Measurements from ENCODE around the gene LSAMP. TPM values are rescaled to one million over a fixed set of nuclear protein-coding genes. Genes with fewer than 3 reads are reported as not detected.
"Not testable (repeated sequence)": the region's sequence is repeated elsewhere in the genome, so short reads cannot be mapped to it uniquely, and the experiment has no call there.

LSAMP gene
- total and polyA plus RNA-seq, 4 experiments from 2014 or later, result not detected

DNA sequence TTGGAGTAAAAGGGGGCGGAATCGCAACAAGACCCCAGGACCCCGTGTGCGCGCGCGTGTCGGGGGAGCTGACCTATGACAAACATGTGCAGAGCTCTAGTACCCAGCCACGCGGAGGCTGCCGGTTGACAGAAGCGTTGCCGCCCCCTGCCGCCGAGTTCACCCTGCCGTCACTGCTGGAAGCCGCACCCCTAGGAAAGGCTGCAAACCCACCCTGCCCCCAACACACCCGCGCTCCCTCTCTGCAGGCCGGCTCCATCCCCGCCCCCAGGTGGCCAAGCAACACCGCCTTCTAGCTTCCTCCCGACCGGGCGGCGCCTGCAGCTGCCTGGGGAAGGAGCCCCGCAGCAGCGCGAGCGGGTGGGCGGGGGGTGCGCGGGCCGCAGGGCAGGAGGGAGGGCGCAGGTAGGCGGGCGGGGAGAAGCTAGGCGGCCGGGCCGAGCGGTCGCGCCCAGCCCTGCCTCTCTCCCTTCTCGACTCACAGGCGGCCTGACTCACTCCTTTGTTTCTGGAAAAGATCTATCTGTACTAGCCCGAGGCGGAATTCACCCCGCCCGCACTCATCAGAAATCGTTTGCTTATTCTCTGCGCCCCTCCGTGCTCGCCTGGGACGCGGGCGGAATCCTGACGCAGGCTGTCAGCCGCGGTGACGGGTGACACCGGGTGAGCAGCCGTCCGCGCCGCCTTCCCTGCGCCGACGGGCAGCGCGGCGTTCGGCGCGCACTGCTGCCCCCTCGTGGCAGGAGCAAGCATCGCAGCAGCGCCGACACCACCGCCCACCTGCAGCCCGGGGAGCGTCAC lies 661.1 kb downstream of the LSAMP start:
- Mint-ChIP-seq H3K4me1 (peaks cover 10 to 19% (median 10%) of the 10 kb centered on the region in 4 donors), H3K27ac (peak overlapping the region; percentile 76 to 99 (median 98)), H3K4me3 (peak overlapping the region; percentile 78 to 96 (median 93)), H3K27me3 (no peaks in the 10 kb centered on the region), H3K36me3 (no peaks in the 10 kb centered on the region), H3K9me3 (no peaks in the 10 kb centered on the region)
- POLR2A ChIA-PET (ENCODE audit: partially characterized antibody), result interaction anchor here (1.0 to 2.3 kb wide), 9 partner anchors 8 to 1728 kb away, joined by 3 to 14 read pairs (median 5); partner anchors contain the start of gene ZBTB20
- H3K9me3 ChIP-seq (ENCODE audit: control insufficient read depth in 1 of 2, low read length in 2 of 2), result no peaks in the 10 kb centered on the region
- CTCF ChIA-PET (ENCODE audit: partially characterized antibody), result interaction anchor here (0.6 to 2.3 kb wide), 27 partner anchors 8 to 744 kb away, joined by 3 to 17 read pairs (median 8); no protein-coding TSS in a partner anchor
- no peaks in the 10 kb centered on the region for H3K27me3 ChIP-seq (ENCODE audit: insufficient read depth, low read length)
- H3K27ac ChIP-seq (ENCODE audit: low read depth, low read length), result peak overlapping the region; percentile 90
- peak overlapping the region in 1 of 2 donors; percentile 81 for H3K4me3 ChIP-seq (ENCODE audit: low read length in 2 of 2)
- peak; percentile 91 to 96 (median 93) for DNase-seq
- H3K36me3 ChIP-seq (ENCODE audit: insufficient read depth, low read length), result no peaks in the 10 kb centered on the region
- intact Hi-C loops (cut with micrococcal nuclease), result loop anchor here (1.0 to 10.0 kb wide), 11 partner anchors 31 to 1729 kb away; partner anchors contain the start of genes CCDC191, QTRT2, TIGIT and ZBTB20
- H3K4me1 ChIP-seq (ENCODE audit: insufficient read depth, low read length), result peaks cover 13% of the 10 kb centered on the region

DNA sequence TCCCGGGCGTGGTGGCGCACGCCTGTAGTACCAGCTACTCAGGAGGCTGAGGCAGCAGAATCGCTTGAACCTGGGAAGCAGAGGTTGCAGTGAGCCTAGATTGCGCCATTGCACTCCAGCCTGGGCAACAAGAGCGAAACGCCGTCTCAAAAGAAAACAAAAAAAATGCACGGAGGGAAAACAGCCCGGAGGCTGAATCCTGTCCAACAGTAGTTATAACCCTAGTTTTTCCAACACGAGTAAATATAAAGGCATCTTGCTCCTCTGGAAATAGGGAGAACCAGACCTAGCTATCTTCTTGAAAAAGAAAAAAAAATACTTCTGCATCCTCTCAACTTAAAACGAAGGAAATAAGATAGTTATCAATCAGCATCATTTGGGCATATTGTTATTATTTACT lies 661.9 kb downstream of the LSAMP start:
- not testable (repeated sequence) for H3K36me3 ChIP-seq (ENCODE audit: insufficient read depth, low read length); H3K27me3 Mint-ChIP-seq; DNase-seq; H3K9me3 ChIP-seq (ENCODE audit: control insufficient read depth in 1 of 2, low read length in 2 of 2); H3K27ac ChIP-seq (ENCODE audit: low read depth, low read length); H3K36me3 Mint-ChIP-seq; H3K9me3 Mint-ChIP-seq; H3K27me3 ChIP-seq (ENCODE audit: insufficient read depth, low read length)
- peak overlapping the region in 6 of 7 donors; percentile 76 to 99 (median 98) for H3K27ac Mint-ChIP-seq
- CTCF ChIA-PET (ENCODE audit: partially characterized antibody), result interaction anchor here (1.0 to 2.3 kb wide), 21 partner anchors 8 to 744 kb away, joined by 3 to 17 read pairs (median 9); no protein-coding TSS in a partner anchor
- peak overlapping the region in 1 of 2 donors; percentile 81 for H3K4me3 ChIP-seq (ENCODE audit: low read length in 2 of 2)
- H3K4me3 Mint-ChIP-seq, result peak overlapping the region in 7 of 8 donors; percentile 78 to 96 (median 93)
- peaks cover 13% of the 10 kb centered on the region for H3K4me1 ChIP-seq (ENCODE audit: insufficient read depth, low read length)
- intact Hi-C loops (cut with micrococcal nuclease), result loop anchor here (5.0 to 10.0 kb wide), 4 partner anchors 1401 to 1729 kb away; partner anchors contain the start of genes CCDC191, QTRT2 and TIGIT
- H3K4me1 Mint-ChIP-seq, result peaks cover 10 to 15% (median 10%) of the 10 kb centered on the region in 4 donors
- POLR2A ChIA-PET (ENCODE audit: partially characterized antibody), result interaction anchor here (1.0 to 2.3 kb wide), 9 partner anchors 9 to 1728 kb away, joined by 3 to 14 read pairs (median 5); partner anchors contain the start of gene ZBTB20

DNA sequence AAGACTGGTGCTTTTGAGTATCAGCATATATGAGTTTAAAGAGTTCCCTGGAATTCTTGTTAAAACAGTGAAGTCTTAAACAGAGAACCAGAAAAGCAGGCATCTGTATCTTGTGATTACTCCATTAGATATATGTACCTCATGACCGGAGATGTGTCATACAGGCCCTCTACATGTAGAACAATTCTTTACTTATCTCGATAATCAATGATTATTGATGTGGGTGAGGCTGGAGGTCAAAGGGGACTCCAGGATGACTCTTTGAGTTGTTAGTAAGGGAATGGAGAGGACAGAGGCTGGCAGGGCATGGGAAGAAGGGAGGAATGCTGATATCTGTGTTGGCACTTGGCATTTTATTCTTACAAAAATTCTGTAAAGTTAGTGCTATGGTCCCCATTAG lies 666.3 kb downstream of the LSAMP start:
- H3K36me3 ChIP-seq (ENCODE audit: insufficient read depth, low read length), result no peaks in the 10 kb centered on the region
- ChIA-PET CTCF (ENCODE audit: partially characterized antibody) (no interaction called here), POLR2A (ENCODE audit: partially characterized antibody) (no interaction called here)
- Mint-ChIP-seq H3K27me3 (peaks cover 3 to 4% of the 10 kb centered on the region in 2 donors), H3K27ac (peak overlapping the region in 1 of 7 donors; percentile 52), H3K9me3 (no peaks in the 10 kb centered on the region), H3K36me3 (no peaks in the 10 kb centered on the region), H3K4me3 (no peak overlapping the region), H3K4me1 (peaks cover 0 to 4% (median 2%) of the 10 kb centered on the region in 4 donors)
- DNase-seq, result no peak
- H3K27ac ChIP-seq (ENCODE audit: low read depth, low read length), result no peak overlapping the region
- no peaks in the 10 kb centered on the region for H3K9me3 ChIP-seq (ENCODE audit: control insufficient read depth in 1 of 2, low read length in 2 of 2)
- H3K4me1 ChIP-seq (ENCODE audit: insufficient read depth, low read length), result peaks cover 4% of the 10 kb centered on the region
- H3K4me3 ChIP-seq (ENCODE audit: low read length in 2 of 2), result no peak overlapping the region
- no peaks in the 10 kb centered on the region for H3K27me3 ChIP-seq (ENCODE audit: insufficient read depth, low read length)
- intact Hi-C loops (cut with micrococcal nuclease), result no loop called here

DNA sequence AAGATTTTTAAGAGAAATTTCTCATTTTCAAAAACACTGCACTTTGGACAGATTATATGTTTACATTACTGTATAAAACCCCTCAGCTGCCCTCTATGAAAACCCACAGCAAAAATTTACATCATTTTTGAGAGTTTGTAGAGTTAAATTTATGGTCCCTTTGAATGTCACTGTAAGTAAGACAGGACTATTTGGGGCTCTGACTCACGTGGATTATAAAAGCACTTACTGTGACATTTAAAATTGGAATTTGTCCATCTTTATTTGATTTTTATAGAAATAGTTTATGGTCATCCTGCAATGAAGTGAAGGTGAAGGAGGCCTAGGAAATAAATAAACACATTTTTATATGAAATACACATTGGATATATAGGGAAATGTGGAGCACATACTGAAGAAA lies 672.3 kb downstream of the LSAMP start:
- Mint-ChIP-seq H3K36me3 (no peaks in the 10 kb centered on the region), H3K27ac (no peak overlapping the region), H3K4me1 (no peaks in the 10 kb centered on the region), H3K27me3 (peaks cover 3 to 4% of the 10 kb centered on the region in 2 donors), H3K9me3 (no peaks in the 10 kb centered on the region), H3K4me3 (no peak overlapping the region)
- Histone ChIP-seq H3K36me3 (ENCODE audit: insufficient read depth, low read length) (no peaks in the 10 kb centered on the region), H3K9me3 (ENCODE audit: control insufficient read depth in 1 of 2, low read length in 2 of 2) (no peaks in the 10 kb centered on the region), H3K27ac (ENCODE audit: low read depth, low read length) (no peak overlapping the region), H3K4me1 (ENCODE audit: insufficient read depth, low read length) (no peaks in the 10 kb centered on the region), H3K27me3 (ENCODE audit: insufficient read depth, low read length) (no peaks in the 10 kb centered on the region), H3K4me3 (ENCODE audit: low read length in 2 of 2) (no peak overlapping the region)
- intact Hi-C loops (cut with micrococcal nuclease), result no loop called here
- DNase-seq, result no peak
- ChIA-PET CTCF (ENCODE audit: partially characterized antibody) (no interaction called here), POLR2A (ENCODE audit: partially characterized antibody) (interaction anchor here (1.2 kb wide), 1 partner anchor 11 kb away, joined by 6 read pairs; no protein-coding TSS in a partner anchor)

DNA sequence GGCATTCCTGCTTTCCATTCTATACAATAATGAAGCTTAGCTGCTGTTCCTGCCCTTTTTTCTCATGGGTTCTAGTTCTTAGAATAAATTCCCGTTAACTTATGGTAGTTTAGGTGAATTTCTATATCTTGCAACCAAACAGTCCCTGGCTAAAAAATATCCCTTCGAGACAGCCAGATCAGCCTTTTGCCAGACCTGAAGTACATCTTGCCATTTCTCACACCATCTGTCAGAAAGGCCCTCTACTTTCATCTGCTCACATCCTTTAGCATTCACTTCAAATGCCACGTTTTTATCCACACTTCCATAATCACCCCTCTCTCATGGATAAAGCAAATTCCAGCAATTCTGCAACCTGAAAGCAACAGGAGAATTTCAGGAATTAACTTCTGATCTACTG lies 676.6 kb downstream of the LSAMP start:
- Mint-ChIP-seq H3K4me1 (no peaks in the 10 kb centered on the region), H3K9me3 (no peaks in the 10 kb centered on the region), H3K36me3 (no peaks in the 10 kb centered on the region), H3K27ac (no peak overlapping the region), H3K27me3 (no peaks in the 10 kb centered on the region), H3K4me3 (no peak overlapping the region)
- Histone ChIP-seq H3K4me3 (ENCODE audit: low read length in 2 of 2) (no peak overlapping the region), H3K27ac (ENCODE audit: low read depth, low read length) (no peak overlapping the region), H3K36me3 (ENCODE audit: insufficient read depth, low read length) (no peaks in the 10 kb centered on the region), H3K9me3 (ENCODE audit: control insufficient read depth in 1 of 2, low read length in 2 of 2) (no peaks in the 10 kb centered on the region), H3K27me3 (ENCODE audit: insufficient read depth, low read length) (no peaks in the 10 kb centered on the region), H3K4me1 (ENCODE audit: insufficient read depth, low read length) (no peaks in the 10 kb centered on the region)
- ChIA-PET CTCF (ENCODE audit: partially characterized antibody) (interaction anchor here (2.6 kb wide), 1 partner anchor 15 kb away, joined by 8 read pairs; no protein-coding TSS in a partner anchor), POLR2A (ENCODE audit: partially characterized antibody) (no interaction called here)
- DNase-seq, result no peak
- intact Hi-C loops (cut with micrococcal nuclease), result no loop called here

DNA sequence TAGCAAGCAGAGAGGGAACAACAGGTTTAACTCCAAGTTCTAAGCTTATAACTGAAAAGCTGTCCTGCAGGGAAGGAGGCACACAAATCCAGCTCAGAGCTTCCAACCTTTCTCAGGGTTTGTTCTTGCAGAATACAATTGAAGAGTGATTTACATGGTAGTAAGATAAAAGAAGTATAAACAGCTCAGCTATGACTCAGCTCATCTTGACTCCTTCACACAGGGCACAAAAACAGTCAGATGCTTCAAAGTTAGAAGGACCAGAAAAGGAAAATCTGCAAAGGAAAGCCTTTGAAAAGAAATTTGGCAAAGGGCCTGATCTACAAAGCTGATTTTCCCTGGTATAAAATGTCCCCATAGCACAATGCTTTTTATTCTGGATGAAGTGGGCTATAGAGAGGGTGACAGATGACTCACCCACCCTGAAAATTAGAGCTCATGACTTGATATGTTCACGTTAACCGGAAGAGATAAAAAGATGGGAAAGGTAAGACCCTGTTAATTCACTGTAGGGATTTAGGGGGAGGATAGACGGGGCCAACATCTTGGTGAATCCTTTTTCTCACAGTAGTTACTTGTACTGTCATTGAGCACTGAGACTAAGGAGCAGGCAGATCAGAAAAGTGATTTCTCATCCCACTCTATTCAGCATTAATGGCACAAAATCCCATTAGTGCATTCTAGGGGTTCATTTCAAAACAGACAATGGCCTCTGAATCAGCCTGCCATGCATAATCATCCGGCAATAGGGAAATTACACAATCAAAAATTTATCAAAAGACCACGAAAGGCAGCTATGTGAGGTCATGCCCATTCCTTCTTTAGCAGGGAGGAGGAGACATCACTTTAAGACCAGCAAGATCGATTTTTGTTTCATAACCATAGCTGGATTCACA lies 678.5 kb downstream of the LSAMP start:
- H3K4me1 ChIP-seq (ENCODE audit: insufficient read depth, low read length), result no peaks in the 10 kb centered on the region
- no peaks in the 10 kb centered on the region for H3K27me3 Mint-ChIP-seq
- no peak overlapping the region for H3K27ac Mint-ChIP-seq
- DNase-seq, result no peak
- H3K36me3 ChIP-seq (ENCODE audit: insufficient read depth, low read length), result no peaks in the 10 kb centered on the region
- POLR2A ChIA-PET (ENCODE audit: partially characterized antibody), result no interaction called here
- intact Hi-C loops (cut with micrococcal nuclease), result no loop called here
- H3K9me3 ChIP-seq (ENCODE audit: control insufficient read depth in 1 of 2, low read length in 2 of 2), result no peaks in the 10 kb centered on the region
- H3K4me1 Mint-ChIP-seq, result no peaks in the 10 kb centered on the region
- H3K36me3 Mint-ChIP-seq, result no peaks in the 10 kb centered on the region
- H3K4me3 ChIP-seq (ENCODE audit: low read length in 2 of 2), result no peak overlapping the region
- H3K27ac ChIP-seq (ENCODE audit: low read depth, low read length), result no peak overlapping the region
- H3K27me3 ChIP-seq (ENCODE audit: insufficient read depth, low read length), result no peaks in the 10 kb centered on the region
- no peaks in the 10 kb centered on the region for H3K9me3 Mint-ChIP-seq
- H3K4me3 Mint-ChIP-seq, result no peak overlapping the region
- CTCF ChIA-PET (ENCODE audit: partially characterized antibody), result interaction anchor here (1.0 to 2.6 kb wide), 2 partner anchors 9 to 17 kb away, joined by 3 to 8 read pairs; no protein-coding TSS in a partner anchor

DNA sequence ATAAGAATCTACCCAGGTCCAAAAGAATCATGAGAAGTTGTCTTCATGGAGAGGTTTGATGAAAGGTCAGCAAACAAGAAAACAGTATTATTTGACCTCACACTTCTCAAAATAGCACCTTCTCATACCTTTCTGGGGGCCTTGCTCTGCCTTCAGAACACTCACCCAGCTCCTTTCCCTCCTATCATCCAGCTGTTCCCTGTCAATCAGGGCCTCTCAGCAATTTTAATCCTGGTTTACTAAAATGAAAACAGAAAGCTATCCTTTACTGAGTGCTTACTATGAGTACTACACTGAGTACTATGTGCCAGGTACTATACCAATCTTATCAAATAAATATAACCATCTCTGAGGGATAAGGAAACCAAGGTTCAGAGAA lies 683.4 kb downstream of the LSAMP start:
- CTCF ChIA-PET (ENCODE audit: partially characterized antibody), result no interaction called here
- Mint-ChIP-seq H3K4me3 (no peak overlapping the region), H3K27me3 (peaks cover 0 to 1% of the 10 kb centered on the region in 2 donors), H3K36me3 (no peaks in the 10 kb centered on the region), H3K27ac (no peak overlapping the region), H3K9me3 (no peaks in the 10 kb centered on the region), H3K4me1 (no peaks in the 10 kb centered on the region)
- Histone ChIP-seq H3K27ac (ENCODE audit: low read depth, low read length) (no peak overlapping the region), H3K4me1 (ENCODE audit: insufficient read depth, low read length) (no peaks in the 10 kb centered on the region), H3K4me3 (ENCODE audit: low read length in 2 of 2) (no peak overlapping the region), H3K36me3 (ENCODE audit: insufficient read depth, low read length) (no peaks in the 10 kb centered on the region), H3K27me3 (ENCODE audit: insufficient read depth, low read length) (no peaks in the 10 kb centered on the region), H3K9me3 (ENCODE audit: control insufficient read depth in 1 of 2, low read length in 2 of 2) (no peaks in the 10 kb centered on the region)
- DNase-seq, result no peak
- POLR2A ChIA-PET (ENCODE audit: partially characterized antibody), result no interaction called here
- intact Hi-C loops (cut with micrococcal nuclease), result no loop called here

Measured in CD4-positive, alpha-beta memory T cell (primary cell).